Activated CD4-positive, alpha-beta T cell treated with anti-CD3 and anti-CD28 coated beads, Interleukin-2, amount 10 ng/mL, durations not matched to agents 7 days and 5 days (primary cell): ENCODE data around the gene KLKB1. TPM values are rescaled to one million over a fixed set of nuclear protein-coding genes. Genes with fewer than 3 reads are reported as not detected.
"Not testable (repeated sequence)": the region's sequence is repeated elsewhere in the genome, so short reads cannot be mapped to it uniquely, and the experiment has no call there.

Source experiments
- CTCF ChIA-PET: fragments of 350-600 bp; sonication (Branson Sonifier 250); formaldehyde crosslinking; loops from one replicate; lab custom pipeline; 2021; ENCODE audit warnings: antibody characterized with exemption; lab: Charles Lee
- POLR2A ChIA-PET: fragments of 350-600 bp; sonication (Branson Sonifier 250); formaldehyde crosslinking; loops from one replicate; lab custom pipeline; 2021; ENCODE audit warnings: antibody characterized with exemption; lab: Charles Lee
- DNase-seq: peaks from one replicate; pipeline ENCODE4 v3.0.0-alpha.2; 2020
- H3K27ac Mint-ChIP-seq: one replicate; pipeline ENCODE4 v1.8.0; 2021; ENCODE audit warnings: mild to moderate bottlenecking, moderate library complexity, mixed read lengths
- H3K27me3 Mint-ChIP-seq: one replicate; pipeline ENCODE4 v1.8.0; 2021; ENCODE audit warnings: mixed read lengths
- H3K36me3 Mint-ChIP-seq: one replicate; pipeline ENCODE4 v1.8.0; 2021; ENCODE audit warnings: low read depth, mixed read lengths
- H3K4me1 Mint-ChIP-seq: one replicate; pipeline ENCODE4 v1.8.0; 2021; ENCODE audit warnings: mixed read lengths
- H3K4me3 Mint-ChIP-seq: one replicate; pipeline ENCODE4 v1.8.0; 2021; ENCODE audit warnings: mild to moderate bottlenecking, moderate library complexity, mixed read lengths
- H3K9me3 Mint-ChIP-seq: one replicate; pipeline ENCODE4 v1.8.0; 2021; ENCODE audit warnings: mixed read lengths
- total RNA-seq, 2 experiments: library from RNA; stranded (reverse); gene quantifications; one replicate each; pipeline ENCODE4 v1.2.3, GENCODE V29; 2021

Gene KLKB1
- total RNA-seq, 2 experiments from 2014 or later, result 0.33 to 0.52 TPM

DNA sequence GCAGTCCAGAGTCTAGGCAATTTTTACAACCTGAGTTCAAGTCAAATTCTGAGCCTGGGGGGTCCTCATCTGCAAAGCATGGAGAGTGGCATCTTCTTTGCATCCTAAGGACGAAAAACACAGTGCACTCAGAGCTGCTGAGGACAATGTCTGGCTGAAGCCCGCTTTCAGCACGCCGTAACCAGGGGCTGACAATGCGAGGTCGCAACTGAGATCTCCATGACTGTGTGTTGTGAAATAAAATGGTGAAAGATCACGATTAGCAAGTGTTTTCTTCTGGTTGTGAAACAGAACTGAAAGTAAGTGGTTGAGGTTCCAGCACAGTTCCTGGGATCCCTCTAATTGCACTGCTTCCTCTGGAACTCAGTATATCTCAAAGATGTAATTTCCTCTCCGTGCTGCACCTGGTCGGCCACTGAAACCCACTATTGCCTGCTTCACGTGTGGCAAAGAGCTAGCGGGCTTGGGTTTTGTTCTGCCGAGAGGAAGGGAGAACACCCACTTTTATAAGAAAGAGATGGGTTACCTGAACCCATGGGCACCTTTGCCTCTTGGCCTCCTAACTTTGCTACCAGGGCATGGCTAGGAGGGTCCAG lies 31.0 kb downstream of the KLKB1 start:
- H3K4me1 Mint-ChIP-seq, result no peaks in the 10 kb centered on the region
- H3K27ac Mint-ChIP-seq, result no peak overlapping the region
- H3K9me3 Mint-ChIP-seq, result no peaks in the 10 kb centered on the region
- ChIA-PET POLR2A (no interaction called here), CTCF (no interaction called here)
- no peaks in the 10 kb centered on the region for H3K27me3 Mint-ChIP-seq
- no peak for DNase-seq
- H3K4me3 Mint-ChIP-seq, result no peak overlapping the region
- H3K36me3 Mint-ChIP-seq, result no peaks in the 10 kb centered on the region

DNA sequence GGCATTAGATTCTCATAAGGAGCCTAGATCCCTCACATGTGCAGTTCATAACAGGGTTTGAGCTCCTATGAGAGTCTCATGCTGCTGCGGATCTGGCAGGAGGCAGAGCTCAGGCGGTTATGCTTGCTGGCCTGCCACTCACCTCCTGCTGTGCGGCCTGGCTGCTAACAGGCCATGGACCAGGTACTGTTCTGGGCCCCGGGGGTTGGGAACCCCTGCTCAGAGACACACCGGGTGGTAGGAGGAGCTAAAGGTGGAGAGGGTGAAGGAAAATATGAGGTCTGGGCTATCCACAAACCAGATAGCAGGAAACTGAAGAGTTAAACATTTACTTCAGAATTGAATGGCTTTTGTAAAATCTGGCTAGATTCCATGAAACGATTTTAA lies 32.8 kb downstream of the KLKB1 start:
- Mint-ChIP-seq H3K4me3 (no peak overlapping the region), H3K36me3 (no peaks in the 10 kb centered on the region), H3K4me1 (no peaks in the 10 kb centered on the region), H3K9me3 (no peaks in the 10 kb centered on the region), H3K27ac (no peak overlapping the region), H3K27me3 (no peaks in the 10 kb centered on the region)
- ChIA-PET CTCF (no interaction called here), POLR2A (no interaction called here)
- DNase-seq, result no peak

DNA sequence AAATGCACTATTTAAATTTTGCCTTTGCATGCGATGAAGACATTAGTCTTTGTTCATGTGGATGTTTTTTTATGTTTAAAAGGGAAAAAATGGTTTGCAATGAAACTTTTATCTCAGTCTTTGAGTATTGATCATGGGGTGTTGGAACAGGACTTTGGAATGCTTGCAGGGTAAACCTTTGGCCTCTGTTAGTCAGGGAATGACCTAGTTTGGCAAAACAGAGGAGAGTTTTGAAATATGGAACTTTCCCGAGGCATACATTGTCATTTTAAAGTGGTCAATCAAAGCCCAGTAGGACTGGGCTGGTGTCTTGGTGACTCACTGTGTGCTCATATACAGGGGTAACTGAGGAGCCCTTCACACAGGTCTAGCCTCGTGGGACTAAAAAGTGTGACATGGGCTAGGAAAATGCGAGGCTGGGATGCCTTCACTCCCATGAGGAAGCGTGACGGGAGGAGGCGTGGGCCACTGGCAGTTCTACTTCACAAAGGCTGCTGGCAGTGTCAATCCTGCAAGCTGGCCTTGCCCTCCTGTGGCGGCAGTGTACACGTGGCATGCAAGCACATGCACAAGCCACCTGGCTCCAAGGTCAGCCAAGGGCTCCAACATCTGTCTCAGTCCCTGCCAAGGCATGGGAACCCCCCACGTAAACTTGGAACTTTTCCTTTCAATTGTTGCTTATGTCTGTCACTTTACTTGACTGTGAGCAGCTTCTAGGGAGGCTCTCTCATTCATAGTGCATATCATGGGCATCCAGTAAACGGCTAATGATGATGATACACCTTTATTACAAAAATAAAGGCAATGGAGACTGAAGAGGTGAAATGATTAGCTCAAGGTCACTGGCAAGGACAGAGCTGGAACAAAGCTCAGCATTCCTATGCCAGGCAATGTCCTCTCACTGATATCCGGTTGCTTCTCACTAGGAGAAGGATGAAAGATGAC lies 33.5 kb downstream of the KLKB1 start:
- Mint-ChIP-seq H3K4me3 (no peak overlapping the region), H3K4me1 (no peaks in the 10 kb centered on the region), H3K9me3 (no peaks in the 10 kb centered on the region), H3K27ac (no peak overlapping the region), H3K27me3 (no peaks in the 10 kb centered on the region), H3K36me3 (no peaks in the 10 kb centered on the region)
- no peak for DNase-seq
- ChIA-PET CTCF (no interaction called here), POLR2A (no interaction called here)

DNA sequence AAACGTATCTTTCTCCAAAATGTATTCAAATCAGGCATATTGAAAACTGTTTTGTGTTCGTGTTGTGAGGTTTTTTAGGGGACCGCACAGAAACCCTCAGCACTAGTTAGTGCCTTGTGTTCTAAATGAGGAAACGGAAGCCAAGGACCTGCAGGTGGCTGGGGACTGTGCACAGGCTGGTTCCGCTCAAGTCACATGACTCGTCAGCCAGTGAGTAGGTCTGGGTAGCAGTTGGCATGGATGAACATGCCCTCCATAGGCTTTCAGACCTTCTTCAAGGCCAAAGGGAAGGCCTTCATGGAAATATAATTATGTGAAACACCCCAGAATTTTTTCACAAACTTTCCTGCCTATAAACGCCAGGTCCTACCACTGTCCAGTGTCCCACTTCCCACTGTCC lies 37.4 kb downstream of the KLKB1 start:
- H3K36me3 Mint-ChIP-seq, result no peaks in the 10 kb centered on the region
- POLR2A ChIA-PET, result no interaction called here
- no peaks in the 10 kb centered on the region for H3K9me3 Mint-ChIP-seq
- CTCF ChIA-PET, result no interaction called here
- no peak for DNase-seq
- no peak overlapping the region for H3K27ac Mint-ChIP-seq
- no peaks in the 10 kb centered on the region for H3K4me1 Mint-ChIP-seq
- H3K27me3 Mint-ChIP-seq, result peaks cover 9% of the 10 kb centered on the region
- no peak overlapping the region for H3K4me3 Mint-ChIP-seq

DNA sequence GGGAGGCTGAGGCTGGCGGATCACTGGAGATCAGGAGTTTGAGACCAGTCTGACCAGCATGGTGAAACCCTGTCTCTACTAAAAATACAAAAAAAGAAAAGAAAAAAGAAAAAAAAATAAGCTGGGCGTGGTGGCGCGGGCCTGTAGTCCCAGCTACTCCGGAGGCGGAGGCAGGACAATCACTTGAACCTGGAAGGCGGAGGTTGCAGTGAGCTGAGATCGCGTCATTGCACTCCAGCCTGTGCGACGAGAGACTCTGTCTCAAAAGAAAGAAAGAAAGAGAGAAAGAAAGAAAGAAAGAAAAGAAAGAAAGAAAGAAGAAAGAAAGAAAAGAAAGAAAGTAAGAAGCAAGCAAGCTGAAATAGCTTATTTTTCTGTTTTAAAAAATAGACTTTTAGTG lies 37.9 kb downstream of the KLKB1 start:
- H3K36me3 Mint-ChIP-seq, POLR2A ChIA-PET: not testable (repeated sequence)

DNA sequence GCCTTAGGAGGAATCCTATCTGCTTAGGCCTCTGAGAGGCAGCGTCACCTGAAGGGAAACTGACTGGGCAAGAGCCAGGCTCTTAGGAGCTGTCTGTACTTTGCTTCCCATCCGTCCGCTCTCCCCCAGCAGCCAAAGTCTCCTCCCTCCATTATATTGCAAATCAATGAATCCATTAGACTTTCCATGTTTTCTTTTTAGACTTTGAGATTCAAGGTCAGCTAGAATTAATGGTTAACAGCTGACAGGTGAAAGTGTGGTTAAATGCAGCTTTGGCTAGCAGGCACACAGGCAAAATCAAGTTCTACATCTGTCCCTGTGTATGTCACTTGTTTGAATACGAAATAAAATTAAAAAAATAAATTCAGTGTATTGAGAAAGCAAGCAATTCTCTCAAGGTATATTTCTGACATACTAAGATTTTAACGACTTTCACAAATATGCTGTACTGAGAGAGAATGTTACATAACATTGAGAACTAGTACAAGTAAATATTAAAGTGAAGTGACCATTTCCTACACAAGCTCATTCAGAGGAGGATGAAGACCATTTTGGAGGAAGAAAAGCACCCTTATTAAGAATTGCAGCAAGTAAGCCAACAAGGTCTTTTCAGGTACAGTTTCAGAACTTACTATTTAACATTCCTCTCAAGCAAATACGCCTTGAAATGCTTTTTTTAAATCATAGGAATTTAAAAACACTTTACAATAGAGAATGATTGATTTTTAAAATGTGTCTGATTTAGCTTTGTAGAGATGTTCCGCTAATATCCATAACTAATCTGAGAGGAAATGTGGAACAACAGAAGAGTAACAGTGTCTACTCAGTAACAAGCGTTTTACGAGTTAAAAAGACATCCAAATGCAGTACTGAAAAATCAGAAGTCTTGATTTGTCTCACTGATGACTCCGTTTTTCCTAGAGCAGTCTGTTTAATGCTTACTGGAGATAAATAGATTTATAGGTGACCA lies 38.7 kb downstream of the KLKB1 start, which contains the start of gene F11:
TSS of gene F11 (plus strand) at position 507 of the 970 bp plus-strand sequence. CDS start 948 bp downstream, outside the sequence.
- H3K27me3 Mint-ChIP-seq, result peaks cover 9% of the 10 kb centered on the region
- H3K4me1 Mint-ChIP-seq, result no peaks in the 10 kb centered on the region

More for the DNA sequence above, 37.9 kb downstream of the KLKB1 start:
- H3K4me1 Mint-ChIP-seq, H3K27ac Mint-ChIP-seq, CTCF ChIA-PET, H3K27me3 Mint-ChIP-seq, H3K9me3 Mint-ChIP-seq, H3K4me3 Mint-ChIP-seq, DNase-seq: not testable (repeated sequence)

DNA sequence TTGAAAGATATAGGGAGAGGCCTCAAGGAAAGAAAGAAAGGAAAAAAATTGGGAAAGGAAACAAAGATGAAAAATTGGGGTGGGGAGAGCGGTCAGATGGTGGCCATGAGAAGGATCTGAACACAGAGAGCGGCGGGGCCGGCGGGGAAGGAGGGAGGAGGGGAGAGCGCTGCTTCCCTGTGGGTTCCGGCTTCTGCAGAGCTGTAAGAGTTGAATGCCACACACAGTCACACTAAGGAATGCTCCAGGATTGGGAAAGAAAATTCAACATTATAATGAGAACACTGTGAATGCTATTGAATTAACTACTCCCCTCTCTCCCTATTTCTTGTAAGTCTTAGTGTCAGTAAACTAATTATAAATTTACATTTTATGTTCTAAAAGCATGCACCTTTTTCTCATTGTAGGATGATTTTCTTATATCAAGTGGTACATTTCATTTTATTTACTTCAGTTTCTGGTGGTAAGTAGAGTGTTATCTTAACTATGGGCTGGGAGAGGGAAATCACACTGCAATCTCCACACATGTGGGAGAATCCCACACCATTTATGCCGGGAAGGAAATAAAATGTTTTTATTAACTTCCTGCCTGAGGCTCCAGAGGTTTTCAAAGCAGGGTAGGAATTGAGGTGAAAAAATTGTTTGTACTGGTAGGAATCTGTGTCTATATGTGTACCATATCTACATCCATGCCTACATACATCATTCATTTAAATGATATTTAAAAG lies 39.6 kb downstream of the KLKB1 start:
- Mint-ChIP-seq H3K4me3 (no peak overlapping the region), H3K27me3 (peaks cover 9% of the 10 kb centered on the region), H3K9me3 (no peaks in the 10 kb centered on the region), H3K36me3 (no peaks in the 10 kb centered on the region), H3K27ac (no peak overlapping the region), H3K4me1 (no peaks in the 10 kb centered on the region)
- CTCF ChIA-PET, result no interaction called here
- POLR2A ChIA-PET, result no interaction called here
- no peak for DNase-seq

More for the DNA sequence above, 38.7 kb downstream of the KLKB1 start, which contains the start of gene F11:
- POLR2A ChIA-PET, result no interaction called here
- Mint-ChIP-seq H3K9me3 (no peaks in the 10 kb centered on the region), H3K36me3 (no peaks in the 10 kb centered on the region), H3K4me3 (no peak within 1 kb of the TSS), H3K27ac (no peak within 1 kb of the TSS)
- DNase-seq, result no peak
- CTCF ChIA-PET, result no interaction called here

DNA sequence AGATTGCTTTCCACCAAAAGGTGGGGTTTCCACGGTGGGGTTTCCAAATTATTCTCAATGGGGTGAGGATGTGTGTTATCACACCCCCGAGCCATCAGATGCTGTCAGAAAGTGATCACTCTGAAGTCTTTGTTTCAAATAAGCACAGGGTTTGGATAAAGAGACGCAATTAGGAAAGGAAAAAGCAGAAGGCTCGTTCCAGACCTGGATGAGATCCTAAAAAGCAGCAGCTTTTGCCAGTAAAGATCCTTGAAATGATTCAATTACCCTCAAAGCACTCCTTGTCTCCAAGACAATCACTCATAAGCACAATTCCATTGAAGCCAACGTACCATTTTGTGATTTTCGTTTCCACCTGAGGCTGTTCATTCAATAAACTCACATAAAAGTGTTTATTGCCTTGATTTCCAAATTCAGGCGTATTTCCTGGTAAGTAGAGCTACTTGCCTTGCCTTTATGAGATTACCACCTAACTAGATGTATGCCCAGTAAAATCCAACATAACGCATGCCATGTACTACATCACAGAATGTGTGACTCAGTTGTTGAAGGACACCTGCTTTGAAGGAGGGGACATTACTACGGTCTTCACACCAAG lies 43.9 kb downstream of the KLKB1 start:
- peaks cover 9% of the 10 kb centered on the region for H3K27me3 Mint-ChIP-seq
- no peaks in the 10 kb centered on the region for H3K36me3 Mint-ChIP-seq
- no peaks in the 10 kb centered on the region for H3K4me1 Mint-ChIP-seq
- H3K9me3 Mint-ChIP-seq, result no peaks in the 10 kb centered on the region
- no peak overlapping the region for H3K4me3 Mint-ChIP-seq
- ChIA-PET CTCF (no interaction called here), POLR2A (no interaction called here)
- no peak overlapping the region for H3K27ac Mint-ChIP-seq
- DNase-seq, result no peak

DNA sequence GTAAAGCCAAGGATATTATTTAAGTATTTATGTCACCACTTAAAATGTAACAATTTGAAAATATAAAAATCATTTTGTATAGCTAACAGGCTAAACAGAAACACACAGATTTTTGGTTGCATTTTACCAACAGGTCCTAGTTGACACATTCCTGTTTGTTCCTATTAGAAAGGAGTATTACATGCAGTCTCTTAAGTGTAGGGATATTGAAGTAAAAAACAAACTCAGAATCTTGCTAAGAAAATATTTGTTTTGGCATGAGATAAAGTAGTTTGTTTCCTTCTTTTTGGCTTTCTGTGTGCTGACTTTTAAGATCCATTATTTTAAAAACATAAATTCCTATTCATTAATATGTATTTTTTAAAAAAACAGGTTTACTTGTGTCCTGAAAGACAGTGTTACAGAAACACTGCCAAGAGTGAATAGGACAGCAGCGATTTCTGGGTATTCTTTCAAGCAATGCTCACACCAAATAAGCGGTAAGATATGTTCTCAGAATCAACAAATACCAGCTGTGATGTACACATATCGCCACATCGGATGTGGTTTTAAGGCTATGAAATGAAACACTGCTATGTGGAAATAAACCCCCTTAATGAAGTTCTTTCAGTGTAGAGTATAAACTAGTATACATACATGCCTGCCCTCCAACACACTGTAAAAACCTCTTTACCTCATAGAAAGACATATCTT lies 45.5 kb downstream of the KLKB1 start:
- POLR2A ChIA-PET, result no interaction called here
- no peaks in the 10 kb centered on the region for H3K9me3 Mint-ChIP-seq
- no peaks in the 10 kb centered on the region for H3K36me3 Mint-ChIP-seq
- no peak for DNase-seq
- H3K27ac Mint-ChIP-seq, result no peak overlapping the region
- no peaks in the 10 kb centered on the region for H3K4me1 Mint-ChIP-seq
- H3K27me3 Mint-ChIP-seq, result no peaks in the 10 kb centered on the region
- no peak overlapping the region for H3K4me3 Mint-ChIP-seq
- CTCF ChIA-PET, result no interaction called here

DNA sequence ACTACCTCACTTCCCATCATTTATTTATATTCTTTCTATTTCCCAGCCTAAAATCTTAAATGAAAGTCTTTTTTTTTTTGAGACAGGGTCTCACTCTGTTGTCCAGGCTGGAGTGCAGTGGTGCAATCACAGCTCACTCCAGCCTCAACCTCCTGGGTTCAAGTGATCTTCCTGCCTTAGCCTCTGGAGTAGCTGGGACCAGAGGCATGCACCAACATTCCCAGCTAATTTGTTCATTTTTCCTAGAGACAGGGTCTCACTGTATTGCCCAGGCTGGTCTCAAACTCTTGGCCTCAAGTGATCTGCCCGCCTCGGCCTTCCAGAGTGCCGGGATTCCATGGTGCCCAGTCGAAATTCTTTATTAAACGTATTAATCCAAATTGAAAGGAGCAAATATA lies 46.1 kb downstream of the KLKB1 start:
- H3K4me3 Mint-ChIP-seq, DNase-seq, H3K27ac Mint-ChIP-seq, CTCF ChIA-PET, H3K4me1 Mint-ChIP-seq, H3K27me3 Mint-ChIP-seq, H3K9me3 Mint-ChIP-seq, H3K36me3 Mint-ChIP-seq, POLR2A ChIA-PET: not testable (repeated sequence)

DNA sequence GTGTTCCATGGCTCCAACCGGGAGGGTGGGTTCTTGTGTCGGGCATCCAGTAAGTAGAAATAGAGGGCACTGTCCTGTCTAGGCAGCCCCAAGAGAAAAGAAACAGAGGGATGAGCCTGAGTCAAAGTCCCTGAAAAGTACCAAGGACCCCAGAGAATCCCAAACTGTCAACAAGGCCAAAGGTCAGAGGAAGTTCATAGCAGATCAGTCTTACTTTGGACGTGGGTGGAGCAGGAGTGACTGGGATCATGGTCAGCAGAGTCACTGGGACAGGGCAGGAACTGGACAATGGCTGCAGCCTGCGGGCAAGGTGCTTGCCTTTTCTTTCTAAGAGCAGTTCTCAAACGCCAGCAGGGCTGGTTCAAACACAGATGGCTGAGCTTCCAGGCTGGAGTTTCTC lies 56.0 kb downstream of the KLKB1 start:
- H3K4me1 Mint-ChIP-seq, result no peaks in the 10 kb centered on the region
- H3K27me3 Mint-ChIP-seq, result no peaks in the 10 kb centered on the region
- H3K27ac Mint-ChIP-seq, result no peak overlapping the region
- H3K36me3 Mint-ChIP-seq, result no peaks in the 10 kb centered on the region
- DNase-seq, result no peak
- CTCF ChIA-PET, result no interaction called here
- no peaks in the 10 kb centered on the region for H3K9me3 Mint-ChIP-seq
- POLR2A ChIA-PET, result no interaction called here
- H3K4me3 Mint-ChIP-seq, result no peak overlapping the region
